NCI-H2171 treated with DMSO at 0.1 percent for 48 hours (cell line): Measurements from ENCODE around the gene UMPS.
"Not testable (repeated sequence)": the region's sequence is repeated elsewhere in the genome, so short reads cannot be mapped to it uniquely, and the experiment has no call there.

Experiments used
- DNase-seq: peaks from one replicate; lab custom pipeline; 2025; lab: John Stamatoyannopoulos, UW

The UMPS gene

GRCh38 chr3:124707223-124707622 lies 23.0 kb upstream of the UMPS start:
- DNase-seq, result not testable (repeated sequence)

- DNase-seq, result no peak
Observed at GRCh38 chr3:124707656-124708062, 22.6 kb upstream of the UMPS start.

DNA sequence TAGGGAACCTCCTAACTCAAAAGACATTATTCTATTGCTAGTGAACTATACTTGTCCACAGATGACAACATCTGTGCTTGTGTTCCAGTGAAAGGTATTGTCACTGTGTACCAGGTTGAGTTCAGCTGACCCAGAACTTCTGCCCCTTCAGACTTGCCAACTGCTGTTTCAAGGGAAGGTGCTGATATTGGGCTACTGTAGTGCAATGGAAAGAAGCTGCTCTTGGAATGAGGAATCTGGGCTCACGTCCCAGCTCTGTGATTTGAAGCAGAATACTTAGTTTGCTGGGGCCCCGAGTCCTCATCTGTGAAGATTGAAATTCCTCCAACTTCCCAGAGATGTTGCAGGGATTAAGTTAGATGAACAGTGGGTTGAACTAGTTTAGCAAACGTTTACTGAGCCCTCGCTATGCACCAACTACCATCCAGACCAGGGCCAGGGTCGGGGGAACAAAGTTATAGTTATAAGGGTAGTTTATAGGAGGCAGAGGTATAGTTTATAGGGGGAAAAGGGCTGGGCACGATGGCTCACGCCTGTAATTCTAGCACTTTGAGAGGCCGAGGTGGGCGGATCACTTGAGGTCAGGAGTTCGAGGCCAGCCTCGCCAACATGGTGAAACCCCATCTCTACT lies 15.9 kb upstream of the UMPS start:
- DNase-seq, result no peak

- DNase-seq, result no peak
Observed at GRCh38 chr3:124722589-124722988, 7.7 kb upstream of the UMPS start.

- DNase-seq, result no peak
Observed at GRCh38 chr3:124730941-124731297, 667 bp downstream of the UMPS start.

DNA sequence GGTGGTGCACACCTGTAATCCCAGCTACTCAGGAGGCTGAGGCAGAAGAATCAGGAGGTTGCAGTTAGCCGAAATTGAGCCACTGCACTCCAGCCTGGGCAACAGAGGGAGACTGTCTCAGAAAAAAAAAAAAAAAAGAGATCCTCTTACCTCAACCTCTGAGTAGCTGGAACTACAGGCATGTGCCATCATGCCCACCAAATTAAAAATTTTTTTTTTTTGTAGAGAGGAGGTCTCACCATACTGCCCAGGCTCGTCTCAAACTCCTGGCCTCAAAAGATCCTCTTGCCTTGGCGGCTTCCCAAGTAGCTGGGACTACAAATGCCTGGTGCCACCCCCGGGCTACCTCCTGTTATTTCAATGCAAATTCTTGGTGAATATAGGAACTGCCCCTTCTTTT lies 1.5 kb downstream of the UMPS start:
- peak; percentile 75 for DNase-seq

DNA sequence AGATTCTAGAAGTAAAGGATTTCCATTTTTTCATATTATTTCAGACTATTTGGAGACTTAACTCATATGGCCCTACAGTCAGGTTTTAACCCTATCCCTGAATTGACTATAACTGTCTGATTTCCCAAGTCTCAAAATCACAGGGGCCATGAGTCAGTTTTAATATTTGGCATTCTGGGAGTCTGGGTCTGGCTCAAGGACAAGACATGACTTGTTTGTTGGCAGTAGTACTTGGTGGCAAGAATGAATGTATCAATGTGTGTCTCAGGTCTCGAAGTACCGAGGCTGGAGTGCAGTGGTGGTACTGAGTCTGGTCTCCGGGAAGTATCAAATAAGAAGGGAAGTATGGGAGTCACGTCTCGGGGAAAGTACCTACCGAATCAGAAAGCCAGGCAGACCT lies 10.8 kb downstream of the UMPS start:
- no peak for DNase-seq

DNA sequence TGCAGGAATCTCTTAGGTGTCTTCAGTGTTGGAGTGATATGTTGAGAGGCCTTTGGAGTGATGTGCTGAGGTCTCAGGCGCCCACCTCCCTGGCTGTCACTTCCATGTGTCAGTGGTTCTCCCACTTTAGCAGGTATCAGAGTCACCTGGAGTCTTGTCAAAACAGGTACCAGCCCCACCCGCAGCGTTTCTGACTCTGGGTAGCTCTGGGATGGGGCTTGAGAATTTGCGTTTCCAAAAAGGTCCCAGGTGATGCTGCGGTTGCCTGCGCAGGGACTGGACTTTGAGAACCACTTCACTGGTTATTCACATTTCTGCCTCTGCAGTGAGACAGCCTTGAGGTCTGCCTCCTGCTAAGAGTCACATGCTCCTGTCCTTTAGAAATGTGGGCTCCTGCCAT lies 15.5 kb downstream of the UMPS start:
- DNase-seq, result no peak

- DNase-seq, result no peak
Observed at GRCh38 chr3:124747111-124747981, 17.1 kb downstream of the UMPS start.

- DNase-seq, result no peak
Observed at GRCh38 chr3:124748560-124749198, 18.4 kb downstream of the UMPS start.

GRCh38 chr3:124749877-124750276 lies 19.6 kb downstream of the UMPS start:
- not testable (repeated sequence) for DNase-seq

GRCh38 chr3:124751501-124751900 lies 21.2 kb downstream of the UMPS start:
- no peak for DNase-seq

GRCh38 chr3:124752051-124752450 lies 21.8 kb downstream of the UMPS start:
- no peak for DNase-seq

- DNase-seq, result not testable (repeated sequence)
Observed at GRCh38 chr3:124757926-124758325, 27.7 kb downstream of the UMPS start.

DNA sequence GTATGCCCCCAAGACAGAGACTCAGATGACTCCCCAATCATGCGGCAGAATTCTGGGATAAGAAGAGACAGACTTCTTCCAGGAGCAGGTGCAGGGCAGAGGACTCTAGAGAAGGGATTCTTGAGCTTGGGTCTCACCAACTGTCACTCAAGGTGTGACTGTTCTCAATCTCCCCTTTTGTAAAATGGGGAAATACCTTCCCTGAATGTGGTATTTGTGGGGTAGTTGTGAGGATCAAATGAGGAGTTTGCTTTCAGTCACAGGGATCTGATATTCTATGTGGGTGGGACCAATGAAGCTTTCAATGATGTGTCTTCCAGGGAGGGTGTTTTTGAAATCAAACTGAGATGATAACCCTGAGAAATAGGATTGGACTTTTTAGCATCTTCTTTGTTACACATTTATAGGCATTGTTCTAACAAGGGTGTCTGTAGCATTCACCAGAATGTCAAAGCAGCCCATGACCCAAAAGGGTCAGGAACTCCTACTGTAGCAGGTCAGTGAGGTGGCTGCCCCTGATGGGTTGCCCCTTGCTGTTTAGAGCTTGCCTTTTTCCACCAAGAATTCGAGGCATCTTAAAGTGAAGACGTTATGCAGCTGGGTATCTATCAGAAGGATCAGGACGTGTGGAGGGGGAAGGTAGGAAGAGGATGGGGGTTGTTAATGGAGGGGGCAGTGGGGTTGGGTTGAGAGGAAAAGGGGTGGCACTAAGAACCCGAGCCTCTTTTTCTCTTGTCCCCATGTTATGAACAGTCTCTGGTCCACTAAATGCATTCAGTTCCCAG lies 28.8 kb downstream of the UMPS start:
- DNase-seq, result no peak

GRCh38 chr3:124759666-124760401 lies 29.6 kb downstream of the UMPS start:
- no peak for DNase-seq

DNA sequence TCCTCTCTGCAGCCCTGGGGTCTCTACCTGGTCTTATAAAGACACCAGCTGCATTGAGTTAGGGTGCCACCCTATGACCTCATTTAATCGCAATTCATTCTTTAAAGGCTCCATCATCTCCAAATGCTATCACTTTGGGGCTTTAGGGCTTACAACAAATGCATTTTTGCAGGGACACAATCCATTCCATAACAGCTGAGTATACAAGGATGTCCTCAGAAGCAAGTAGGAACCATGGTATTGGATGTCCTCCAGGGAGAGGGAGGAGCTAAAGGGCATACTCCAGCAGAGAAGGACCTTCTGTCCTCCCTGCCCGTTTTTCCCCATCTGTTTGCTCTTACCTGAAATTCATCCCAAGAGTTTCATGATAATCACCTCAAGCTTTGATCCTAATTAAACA lies 30.3 kb downstream of the UMPS start:
- DNase-seq, result peak; percentile 67

DNA sequence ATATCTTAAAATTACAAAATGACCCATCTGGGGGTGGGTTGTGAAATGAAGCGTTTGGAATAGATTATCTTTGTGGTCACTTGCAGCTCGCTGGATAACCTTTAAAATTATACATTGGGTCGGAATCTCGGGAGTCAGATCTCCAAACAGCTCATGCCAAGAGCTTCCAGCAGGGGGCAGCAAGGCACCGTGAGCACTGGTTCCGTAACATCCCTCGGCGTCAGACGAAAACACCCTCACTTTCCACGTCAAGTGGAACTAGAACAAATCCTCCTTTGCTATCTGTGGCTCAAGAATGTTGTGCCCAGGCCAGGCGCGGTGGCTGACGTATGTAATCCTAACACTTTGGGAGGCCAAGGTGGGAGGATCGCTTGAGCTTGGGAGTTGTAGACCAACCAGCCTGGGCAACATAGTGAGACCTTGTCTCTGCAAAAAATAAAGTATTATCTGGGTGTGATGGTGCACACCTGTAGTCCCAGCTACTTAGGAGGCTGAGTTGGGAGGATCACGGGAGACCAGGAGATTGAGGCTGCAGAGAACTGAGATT lies 31.1 kb downstream of the UMPS start:
- DNase-seq, result peak; percentile 68

GRCh38 chr3:124761935-124762660 lies 31.8 kb downstream of the UMPS start:
- no peak for DNase-seq

DNA sequence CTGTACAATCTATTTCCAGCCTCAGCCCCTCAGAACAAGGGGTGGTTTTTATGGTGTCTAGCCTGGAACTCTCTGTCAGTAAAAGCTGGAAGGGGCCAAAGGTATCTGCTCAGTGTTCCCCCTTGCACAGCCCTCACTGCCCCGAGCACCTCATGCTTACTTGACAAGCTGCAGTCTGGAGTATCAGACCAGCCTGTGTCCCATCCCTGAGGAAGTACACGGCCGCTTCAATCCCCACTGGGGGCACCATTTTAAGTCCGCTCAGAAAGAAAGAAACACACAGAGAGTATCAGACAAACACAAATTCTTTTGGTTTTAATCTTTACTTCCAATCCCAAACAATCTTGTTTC lies 32.4 kb downstream of the UMPS start:
- DNase-seq, result no peak

- DNase-seq, result no peak
Observed at GRCh38 chr3:124763206-124763605, 33.0 kb downstream of the UMPS start.
